GM12878 (cell line): ENCODE measurements around the gene UST. TPM values are rescaled to one million over a fixed set of nuclear protein-coding genes. Genes with fewer than 3 reads are reported as not detected.

ENCODE experiments used
- ATAC-seq: fragments of 200-7000 bp; cut with Tn5 transposase; 3 replicates; pipeline ENCODE4 v1.9.1; 2020; ENCODE audit warnings: mild to moderate bottlenecking, moderate library complexity
- BruUV-seq: library from RNA; stranded (reverse); fragments of 400-500 nt; replicated peaks from 2 replicates; lab custom pipeline; 2021; lab: Mats Ljungman, UMichigan
- CTCF ChIA-PET: fragments of 300-600 bp; sonication (Branson Sonifier 250); formaldehyde crosslinking; extraction: SDS; loops from one replicate; lab custom pipeline; 2021; ENCODE audit warnings: inconsistent platforms; lab: Yijun Ruan, JAX
- POLR2A ChIA-PET: fragments of 350-600 bp; formaldehyde crosslinking; extraction: SDS; loops from one replicate; lab custom pipeline; 2021; ENCODE audit warnings: inconsistent platforms; lab: Charles Lee
- RAD21 ChIA-PET: fragments of 300-600 bp; sonication (Branson Sonifier 250); formaldehyde crosslinking; loops from one replicate; lab custom pipeline; 2023; ENCODE audit warnings: antibody characterized with exemption; ENCODE audit not compliant: unreplicated experiment; lab: Charles Lee
- SMC1A ChIA-PET: fragments of 300-600 bp; sonication (Branson Sonifier 250); formaldehyde crosslinking; loops from one replicate; lab custom pipeline; 2023; ENCODE audit not compliant: unreplicated experiment, uncharacterized antibody; lab: Charles Lee
- DNase-seq: peaks from one replicate; pipeline ENCODE4 v3.0.0-alpha.2; 2011; ENCODE audit warnings: low read depth, low spot score
- FAIRE-seq: peaks from 3 replicates; lab custom pipeline; 2011; peaks lifted over from hg19 to GRCh38; lab: Jason Lieb, UNC
- H2AFZ ChIP-seq: 2 replicates; pipeline ENCODE4 v1.6.0; 2011; ENCODE audit warnings: low read depth, low read length, control low read depth; ENCODE audit not compliant: control insufficient read depth
- H3K27ac ChIP-seq: 2 replicates; pipeline ENCODE4 v1.5.1; 2011; ENCODE audit warnings: control low read depth; ENCODE audit not compliant: control insufficient read depth, insufficient read depth
- H3K27me3 ChIP-seq, 2 experiments: replicated peaks in 1 of 2; 2 replicates each; pipeline versions ENCODE4 v1.6.0 to v1.6.1; 2011; ENCODE audit warnings: low read length in 1 of 2; ENCODE audit not compliant: control insufficient read depth in 2 of 2, insufficient read depth in 2 of 2
- H3K36me3 ChIP-seq, 2 experiments: 2 replicates each; pipeline ENCODE4 v1.5.1; 2011; ENCODE audit warnings: low read length in 1 of 2; ENCODE audit not compliant: control insufficient read depth in 2 of 2, insufficient read depth in 2 of 2
- H3K4me1 ChIP-seq: 2 replicates; pipeline ENCODE4 v1.6.1; 2011; ENCODE audit warnings: mild to moderate bottlenecking, low read length, moderate library complexity, mixed read lengths; ENCODE audit not compliant: control insufficient read depth, insufficient read depth
- H3K4me2 ChIP-seq: 2 replicates; pipeline ENCODE4 v1.6.0; 2011; ENCODE audit warnings: control low read depth; ENCODE audit not compliant: control insufficient read depth, insufficient read depth
- H3K4me3 ChIP-seq: fragments of 200-600 bp; sonication (generic); 2 replicates; pipeline ENCODE4 v1.5.1; 2016
- H3K79me2 ChIP-seq: 2 replicates; pipeline ENCODE4 v1.6.0; 2011; ENCODE audit warnings: low read length; ENCODE audit not compliant: control insufficient read depth, insufficient read depth
- H3K9ac ChIP-seq: 2 replicates; pipeline ENCODE4 v1.8.0; 2011; ENCODE audit warnings: low read length, control low read depth, mixed read lengths; ENCODE audit not compliant: control insufficient read depth, insufficient read depth
- H3K9me3 ChIP-seq: replicated peaks from 3 replicates; pipeline ENCODE4 v1.5.1; 2011; ENCODE audit warnings: mild to moderate bottlenecking, low read length; ENCODE audit not compliant: control insufficient read depth, insufficient read depth
- H4K20me1 ChIP-seq: 2 replicates; pipeline ENCODE4 v1.6.0; 2011; ENCODE audit not compliant: control insufficient read depth, insufficient read depth
- BHLHE40 ChIP-seq, 2 experiments: fragments of 450-650 bp in 1 of 2; IDR thresholded peaks; 2 replicates each; pipeline ENCODE4 v1.6.1; 2011 to 2017; ENCODE audit warnings: low read depth in 2 of 2, borderline replicate concordance in 1 of 2, improper control_type of control experiment in 1 of 2, low read length in 1 of 2, mild to moderate bottlenecking in 1 of 2
- CBFB ChIP-seq: IDR thresholded peaks from 2 replicates; pipeline ENCODE4 v1.6.1; 2016; ENCODE audit warnings: antibody characterized with exemption, low read depth
- CREB1 ChIP-seq: IDR thresholded peaks from 2 replicates; pipeline ENCODE4 v1.6.1; 2012; ENCODE audit warnings: low read depth, mild to moderate bottlenecking, inconsistent platforms
- HSF1 ChIP-seq: fragments of 150-350 bp; IDR thresholded peaks from 2 replicates; pipeline ENCODE4 v1.6.1; 2014; ENCODE audit warnings: mild to moderate bottlenecking, low read depth, low read length
- KDM1A ChIP-seq: fragments of 200-600 bp; sonication (generic); IDR thresholded peaks from 2 replicates; pipeline ENCODE4 v1.6.1; 2016; ENCODE audit warnings: borderline replicate concordance
- NFYA ChIP-seq: IDR thresholded peaks from 2 replicates; pipeline ENCODE4 v1.6.1; 2011; ENCODE audit warnings: low read depth, mild to moderate bottlenecking, low read length, improper control_type of control experiment, borderline replicate concordance
- NR2C1 ChIP-seq: fragments of 450-650 bp; IDR thresholded peaks from 2 replicates; pipeline ENCODE4 v1.6.1; 2017; ENCODE audit warnings: antibody characterized with exemption, mild to moderate bottlenecking, moderate library complexity
- NRF1 ChIP-seq: conservative IDR thresholded peaks from 2 replicates; pipeline ENCODE4 v1.6.1; 2011; ENCODE audit warnings: mild to moderate bottlenecking, low read depth, low read length, improper control_type of control experiment
- PKNOX1 ChIP-seq: fragments of 450-650 bp; IDR thresholded peaks from 2 replicates; pipeline ENCODE4 v1.6.1; 2016; ENCODE audit warnings: mild to moderate bottlenecking
- PML ChIP-seq: IDR thresholded peaks from 2 replicates; pipeline ENCODE4 v1.6.1; 2012; ENCODE audit warnings: low read length, inconsistent platforms
- POLR2A ChIP-seq: IDR thresholded peaks from 2 replicates; pipeline ENCODE4 v1.6.1; 2011; ENCODE audit warnings: low read depth, mild to moderate bottlenecking, low read length
- SP1 ChIP-seq: IDR thresholded peaks from one replicate; pipeline ENCODE4 v1.6.1; 2011; ENCODE audit warnings: low read depth, low read length
- STAT3 ChIP-seq: IDR thresholded peaks from 2 replicates; pipeline ENCODE4 v1.6.1; 2011; ENCODE audit warnings: low read depth, low read length, improper control_type of control experiment
- TBL1XR1 ChIP-seq: IDR thresholded peaks from 2 replicates; pipeline ENCODE4 v1.6.1; 2012; ENCODE audit warnings: low read depth, low read length, improper control_type of control experiment
- WGBS: methylation state at CpG from one replicate; pipeline ENCODE4 v1.1.6; 2016; ENCODE audit warnings: low lambda C conversion rate; ENCODE audit not compliant: insufficient replicate concordance, insufficient coverage; ENCODE audit errors: missing lambda C conversion rate; 5-methylcytosine and 5-hydroxymethylcytosine counted together
- in situ Hi-C: fragments of 300-500 bp; cut with MboI; formaldehyde crosslinking; loops from 9 replicates; pipeline ENCODE4 v1.14.3; 2018; ENCODE audit warnings: mixed read lengths
- intact Hi-C: fragments of 100-400 bp; cut with micrococcal nuclease; formaldehyde crosslinking; loops from one replicate; pipeline ENCODE4 v1.14.2; 2022; ENCODE audit not compliant: unreplicated experiment
- polyA plus RNA-seq, 11 experiments: library from polyadenylated mRNA; depleted of rRNA in 4 of 11; unstranded in 6 of 11; stranded (reverse) in 5 of 11; fragments of >200 nt; fragmentation: Nextera tagmentation in 4 of 11; fragmentation: Illumina TruSeq in 1 of 11; extraction: Ambion mirVana in 4 of 11; extraction: Trizol in 1 of 11; gene quantifications; 1 replicate in 1 of 11; 2 replicates in 10 of 11; pipeline versions ENCODE4 v1.2.1 to v1.2.3, GENCODE V29; 2011 to 2016; ENCODE audit warnings: inconsistent platforms in 2 of 11, missing spikeins in 2 of 11, low read depth in 1 of 11
- total RNA-seq, 4 experiments: library from RNA; depleted of rRNA in 3 of 4; stranded (reverse); fragments of >200 nt in 3 of 4; fragmentation: Illumina TruSeq in 1 of 4; extraction: Trizol in 1 of 4; gene quantifications; 2 replicates each; pipeline versions ENCODE4 v1.2.1 to v1.2.3, GENCODE V29; 2013 to 2021

Gene UST
- total and polyA plus RNA-seq, 10 of the 15 experiments (the other 5 are each of a cell fraction or from before 2014, with no cell fraction given): 0.74 to 43.3 (median 2.2) TPM

GRCh38 chr6:149087898-149088297 is 341.1 kb downstream of the UST start:
- no peak overlapping the region for H2AFZ ChIP-seq
- no peaks in the 10 kb centered on the region for H3K4me1 ChIP-seq
- BruUV-seq: no TSS peak
- no peak overlapping the region for H3K9ac ChIP-seq
- H3K36me3 ChIP-seq: no peaks in the 10 kb centered on the region
- no peak for DNase-seq
- SMC1A ChIA-PET: interaction anchor here (0.5 to 7.1 kb wide), 18 partner anchors 11 to 429 kb away, joined by 3 to 74 read pairs (median 4); no protein-coding TSS in a partner anchor
- no peak overlapping the region for H3K27ac ChIP-seq
- no peak overlapping the region for H3K4me2 ChIP-seq
- H3K4me3 ChIP-seq: no peak overlapping the region
- RAD21 ChIA-PET: interaction anchor here (0.6 to 1.4 kb wide), 6 partner anchors 8 to 428 kb away, joined by 3 to 6 read pairs (median 3); no protein-coding TSS in a partner anchor
- TF ChIP-seq CREB1 (no peak), PKNOX1 (no peak), HSF1 (no peak), NRF1 (no peak), CBFB (no peak), BHLHE40 (IDR thresholded peaks at IDR 0.05; ENCODE audit: borderline replicate concordance in 1 of 2, low read depth in 2 of 2, low read length in 1 of 2) (no peak), NR2C1 (no peak), NFYA (no peak), SP1 (no peak), PML (no peak), KDM1A (no peak), STAT3 (no peak), POLR2A (no peak), TBL1XR1 (no peak)
- TF ChIP-seq, all 136 proteins: peak for 0
- in situ Hi-C loops: no loop called here
- Histone ChIP-seq H3K79me2 (no peaks in the 10 kb centered on the region), H3K27me3 (no peaks in the 10 kb centered on the region), H4K20me1 (no peaks in the 10 kb centered on the region), H3K9me3 (no peaks in the 10 kb centered on the region)
- ATAC-seq (no peak), FAIRE-seq (no peak)
- ChIA-PET CTCF (interaction anchor here (0.6 to 8.6 kb wide), 9 partner anchors 22 to 345 kb away, joined by 3 to 138 read pairs (median 4); no protein-coding TSS in a partner anchor), POLR2A (no interaction called here)
- intact Hi-C loops: no loop called here
- 60% methylated on average over 6 of the region's 6 CpGs for WGBS
